HG03442 (cell line): ENCODE measurements around the gene HSPA1L.
"Not testable (repeated sequence)": the region's sequence is repeated elsewhere in the genome, so short reads cannot be mapped to it uniquely, and the experiment has no call there.

Experiments used
- ATAC-seq: cut with Tn5 transposase; IDR thresholded peaks from one replicate; pipeline ENCODE4 v1.9.1; 2021; ENCODE audit warnings: mild to moderate bottlenecking, moderate library complexity; ENCODE audit not compliant: unreplicated experiment

HSPA1L gene

DNA sequence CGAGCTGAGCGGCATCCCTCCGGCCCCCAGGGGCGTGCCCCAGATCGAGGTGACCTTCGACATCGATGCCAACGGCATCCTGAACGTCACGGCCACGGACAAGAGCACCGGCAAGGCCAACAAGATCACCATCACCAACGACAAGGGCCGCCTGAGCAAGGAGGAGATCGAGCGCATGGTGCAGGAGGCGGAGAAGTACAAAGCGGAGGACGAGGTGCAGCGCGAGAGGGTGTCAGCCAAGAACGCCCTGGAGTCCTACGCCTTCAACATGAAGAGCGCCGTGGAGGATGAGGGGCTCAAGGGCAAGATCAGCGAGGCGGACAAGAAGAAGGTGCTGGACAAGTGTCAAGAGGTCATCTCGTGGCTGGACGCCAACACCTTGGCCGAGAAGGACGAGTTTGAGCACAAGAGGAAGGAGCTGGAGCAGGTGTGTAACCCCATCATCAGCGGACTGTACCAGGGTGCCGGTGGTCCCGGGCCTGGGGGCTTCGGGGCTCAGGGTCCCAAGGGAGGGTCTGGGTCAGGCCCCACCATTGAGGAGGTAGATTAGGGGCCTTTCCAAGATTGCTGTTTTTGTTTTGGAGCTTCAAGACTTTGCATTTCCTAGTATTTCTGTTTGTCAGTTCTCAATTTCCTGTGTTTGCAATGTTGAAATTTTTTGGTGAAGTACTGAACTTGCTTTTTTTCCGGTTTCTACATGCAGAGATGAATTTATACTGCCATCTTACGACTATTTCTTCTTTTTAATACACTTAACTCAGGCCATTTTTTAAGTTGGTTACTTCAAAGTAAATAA lies 2.2 kb upstream of the HSPA1L start:
- ATAC-seq, result not testable (repeated sequence)

DNA sequence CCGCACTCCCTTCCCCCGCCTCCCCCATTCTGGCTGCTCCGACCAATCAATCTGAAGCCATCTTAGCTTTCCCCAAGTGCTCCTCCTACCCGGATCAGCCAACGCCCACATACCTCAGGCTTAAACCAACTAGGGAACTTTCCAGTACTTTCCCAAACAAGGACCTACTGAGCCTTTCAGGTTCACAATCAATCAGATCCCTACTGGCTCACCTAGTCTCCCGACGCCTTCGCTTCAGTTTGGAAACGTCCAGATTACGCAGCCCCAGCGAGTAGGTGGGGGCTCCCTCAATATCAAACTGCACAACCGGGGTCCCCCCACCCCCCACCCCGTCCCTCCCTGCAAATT lies 432 bp downstream of the HSPA1L start:
- no peak for ATAC-seq

DNA sequence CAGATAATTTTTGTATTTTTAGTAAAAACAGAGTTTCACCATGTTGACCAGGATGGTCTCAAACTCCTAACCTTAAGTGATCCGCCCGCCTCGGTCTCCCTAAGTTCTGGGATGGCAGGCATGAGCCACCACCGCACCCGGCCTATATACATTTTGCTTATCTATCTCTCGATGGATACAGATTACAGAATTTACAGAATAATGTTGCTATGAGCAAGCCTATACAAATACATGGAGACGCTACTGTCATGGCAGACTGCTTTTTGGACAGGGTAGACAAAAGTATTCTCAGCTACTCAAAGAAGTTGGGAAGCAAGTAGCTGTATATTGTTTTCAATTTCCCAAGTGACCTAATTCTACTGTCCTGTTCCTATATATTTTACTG lies 1.6 kb downstream of the HSPA1L start:
- no peak for ATAC-seq

DNA sequence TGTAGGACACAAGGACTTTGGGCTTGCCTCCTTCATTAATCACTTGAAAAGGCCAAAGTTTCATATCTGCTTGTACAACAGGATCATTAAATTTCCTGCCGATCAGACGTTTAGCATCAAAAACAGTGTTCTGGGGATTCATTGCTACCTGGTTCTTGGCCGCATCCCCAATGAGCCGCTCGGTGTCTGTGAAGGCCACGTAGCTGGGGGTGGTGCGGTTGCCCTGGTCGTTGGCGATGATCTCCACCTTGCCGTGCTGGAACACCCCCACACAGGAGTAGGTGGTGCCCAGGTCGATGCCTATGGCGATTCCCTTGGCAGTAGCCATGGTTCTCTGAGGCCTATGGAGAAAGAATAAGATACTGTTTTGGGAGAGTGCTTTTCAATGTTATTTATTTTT lies 3.4 kb downstream of the HSPA1L start:
- no peak for ATAC-seq

DNA sequence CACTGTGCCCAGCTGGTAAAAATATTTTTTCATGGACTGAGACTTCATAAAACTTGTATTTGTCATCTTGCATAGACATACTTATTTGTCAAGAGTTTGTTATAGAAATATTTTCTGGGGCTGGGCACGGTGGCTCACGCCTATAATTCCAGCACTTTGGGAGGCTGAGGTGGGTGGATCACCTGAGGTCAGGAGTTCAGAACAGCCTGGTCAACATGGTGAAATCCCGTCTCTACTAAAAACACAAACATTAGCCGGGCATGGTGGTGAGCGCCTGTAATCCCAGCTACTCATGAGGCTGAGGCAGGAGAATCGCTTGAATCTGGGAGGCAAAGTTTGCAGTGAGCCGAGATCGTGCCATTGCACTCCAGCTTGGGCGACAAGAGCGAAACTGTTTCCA lies 6.5 kb downstream of the HSPA1L start:
- not testable (repeated sequence) for ATAC-seq

DNA sequence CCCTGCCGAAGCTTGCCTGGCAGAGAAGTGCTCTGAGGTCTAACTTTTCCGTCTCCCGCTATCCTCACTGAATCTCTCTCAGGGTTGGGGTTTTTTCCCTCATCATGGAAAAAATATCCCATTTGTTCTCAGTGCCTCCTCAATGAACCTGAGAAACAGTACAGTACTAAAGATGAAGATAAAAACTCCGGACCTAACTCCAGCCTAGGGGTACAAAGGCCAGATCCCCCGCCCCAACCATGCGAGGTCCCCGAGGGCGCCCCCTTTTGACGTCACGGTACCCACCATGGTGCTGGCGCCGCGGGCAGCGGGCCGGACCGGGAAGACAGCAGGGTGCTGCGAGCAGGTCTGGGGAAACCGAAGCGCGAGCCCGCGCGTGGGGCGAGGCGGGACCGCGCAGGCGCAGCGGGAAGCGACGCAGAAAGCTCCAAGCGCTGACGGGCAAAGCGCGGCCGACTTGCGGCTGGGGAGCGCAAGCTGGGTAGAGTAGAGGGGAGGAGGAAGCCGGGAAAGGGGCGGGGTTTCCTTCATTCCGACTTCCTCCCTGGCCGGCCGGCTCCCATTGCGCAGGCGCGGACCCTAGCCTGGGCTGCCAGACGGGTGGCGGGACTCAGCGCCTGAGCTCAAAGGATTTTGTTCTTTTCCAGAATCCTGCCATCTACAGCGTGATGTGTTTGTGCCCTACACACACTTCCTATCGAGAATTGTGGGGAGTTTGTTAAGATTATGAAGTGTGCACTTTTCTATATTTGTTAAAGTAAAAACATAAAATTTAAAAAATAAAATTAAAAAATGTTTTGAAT lies 8.4 kb downstream of the HSPA1L start, which contains the start of gene LSM2:
Gene LSM2, minus strand, starts transcription at position 497 of the 803 bp plus-strand sequence. Its CDS starts 209 bp downstream, at position 288.
- peak; percentile 86 for ATAC-seq

DNA sequence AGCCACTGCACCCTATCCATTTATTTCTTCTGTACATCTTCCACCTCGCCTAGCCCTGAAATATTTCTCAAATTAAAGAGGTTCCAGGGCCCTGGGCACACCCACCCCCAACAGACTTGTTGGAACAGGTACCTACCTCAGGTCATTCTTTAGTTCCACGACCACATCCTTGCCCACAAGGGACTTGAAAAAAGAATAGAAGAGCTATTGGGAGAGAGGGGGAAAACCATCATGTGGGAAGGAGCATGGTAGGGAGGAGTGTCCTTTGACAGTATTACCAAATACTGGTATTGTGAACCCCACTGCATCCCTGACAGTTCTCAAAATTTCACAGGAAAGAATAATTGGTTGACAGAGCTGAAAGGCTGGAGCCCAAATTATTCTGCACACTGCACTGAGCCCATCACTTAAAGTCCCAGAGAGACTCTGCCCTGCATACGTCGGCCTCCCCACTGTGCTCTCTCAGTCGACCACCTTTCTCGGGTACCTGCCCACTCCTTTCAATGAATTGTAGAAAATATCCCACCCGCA lies 9.1 kb downstream of the HSPA1L start:
- ATAC-seq, result no peak

DNA sequence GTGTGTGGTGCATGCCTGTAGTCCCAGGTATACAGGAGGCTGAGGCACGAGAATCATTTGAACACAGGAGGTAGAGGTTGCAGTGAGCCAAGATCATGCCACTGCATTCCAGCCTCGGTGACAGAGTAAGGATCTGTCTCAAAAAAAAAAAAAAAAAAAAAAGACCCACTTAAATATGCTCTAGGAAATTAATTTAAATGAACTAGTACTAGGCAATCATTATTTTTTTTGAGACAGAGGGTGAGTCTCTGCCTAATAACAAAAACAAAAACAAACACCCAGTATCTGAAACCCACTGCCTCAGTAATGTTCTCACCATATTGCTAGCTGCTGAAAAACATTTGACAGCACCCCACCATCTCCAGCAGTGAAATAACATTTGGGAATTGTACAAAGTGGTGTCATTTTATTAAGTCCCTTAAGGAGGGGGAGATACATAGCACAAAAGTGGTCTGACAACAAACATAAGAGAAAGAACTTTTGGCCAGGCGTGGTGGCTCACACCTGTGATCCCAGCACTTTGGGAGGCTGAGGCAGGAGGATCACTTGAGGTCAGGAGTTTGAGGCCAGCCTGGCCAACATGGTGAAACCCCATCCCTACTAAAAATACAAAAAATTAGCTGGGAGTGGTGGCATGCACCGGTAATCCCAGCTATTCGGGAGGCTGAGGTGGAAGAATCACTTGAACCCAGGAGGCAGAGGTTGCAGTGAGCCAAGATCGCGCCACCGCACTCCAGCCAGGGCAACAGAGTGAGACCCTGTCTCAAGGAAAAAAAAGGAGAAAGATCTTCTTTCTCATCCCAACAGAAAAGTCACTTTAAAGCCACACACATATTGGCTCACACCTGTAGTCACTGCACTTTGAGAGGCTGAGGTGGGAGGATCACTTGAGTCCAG lies 13.8 kb downstream of the HSPA1L start:
- ATAC-seq, result not testable (repeated sequence)

DNA sequence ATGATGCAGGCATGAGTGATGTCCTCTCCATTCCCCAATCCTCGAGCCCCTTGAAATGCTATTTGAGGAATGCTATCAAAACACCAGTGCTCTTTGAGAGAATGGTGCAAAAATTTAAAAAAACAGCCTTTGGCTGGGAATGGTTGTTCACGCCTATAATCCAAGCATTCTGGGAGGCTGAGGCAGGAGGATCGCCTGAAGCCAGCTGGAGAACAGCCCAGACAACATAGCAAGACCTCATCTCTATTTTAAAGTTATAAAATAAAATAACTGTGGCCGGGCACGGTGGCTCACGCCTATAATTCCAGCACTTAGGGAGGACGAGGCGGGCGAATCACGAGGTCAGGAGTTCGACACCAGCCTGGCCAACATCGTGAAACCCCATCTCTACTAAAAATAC lies 15.3 kb downstream of the HSPA1L start:
- ATAC-seq, result no peak

DNA sequence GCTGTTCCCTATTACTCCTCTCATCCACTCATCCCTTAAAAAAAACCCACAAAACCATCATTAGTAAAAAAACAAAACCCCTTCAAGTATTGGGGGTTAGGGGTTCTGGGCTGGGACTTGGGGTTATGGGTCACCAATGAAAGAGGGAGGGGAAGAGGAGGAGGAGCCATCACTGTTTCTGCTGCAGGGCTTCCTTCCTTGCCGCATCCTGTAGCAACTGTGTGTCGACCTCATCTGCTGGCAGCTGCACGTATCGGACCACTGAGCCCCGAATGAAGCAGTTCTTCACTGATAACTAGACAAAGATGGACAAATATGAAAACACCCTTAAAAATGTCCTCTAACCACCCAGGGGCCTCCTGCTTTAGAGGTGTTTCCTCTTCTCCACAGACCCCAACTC lies 17.5 kb downstream of the HSPA1L start:
- no peak for ATAC-seq

DNA sequence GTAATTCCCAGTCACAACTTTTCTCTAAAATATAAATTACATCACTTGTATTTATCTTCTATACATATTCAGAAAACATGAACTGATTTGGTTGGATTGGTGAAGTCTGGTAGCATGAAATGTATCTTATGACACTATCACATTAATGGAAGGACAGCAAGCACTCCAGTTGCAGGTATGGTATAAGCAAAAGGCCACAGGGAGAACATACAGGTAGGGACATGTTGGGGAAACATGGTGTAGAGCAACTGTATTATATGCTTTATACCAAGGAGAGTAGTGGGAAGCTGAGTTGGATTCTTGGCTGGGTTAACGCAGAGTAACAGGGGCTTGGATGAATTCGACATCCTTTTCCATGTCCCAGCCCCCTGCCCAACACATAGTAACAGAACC lies 18.1 kb downstream of the HSPA1L start:
- ATAC-seq, result no peak

DNA sequence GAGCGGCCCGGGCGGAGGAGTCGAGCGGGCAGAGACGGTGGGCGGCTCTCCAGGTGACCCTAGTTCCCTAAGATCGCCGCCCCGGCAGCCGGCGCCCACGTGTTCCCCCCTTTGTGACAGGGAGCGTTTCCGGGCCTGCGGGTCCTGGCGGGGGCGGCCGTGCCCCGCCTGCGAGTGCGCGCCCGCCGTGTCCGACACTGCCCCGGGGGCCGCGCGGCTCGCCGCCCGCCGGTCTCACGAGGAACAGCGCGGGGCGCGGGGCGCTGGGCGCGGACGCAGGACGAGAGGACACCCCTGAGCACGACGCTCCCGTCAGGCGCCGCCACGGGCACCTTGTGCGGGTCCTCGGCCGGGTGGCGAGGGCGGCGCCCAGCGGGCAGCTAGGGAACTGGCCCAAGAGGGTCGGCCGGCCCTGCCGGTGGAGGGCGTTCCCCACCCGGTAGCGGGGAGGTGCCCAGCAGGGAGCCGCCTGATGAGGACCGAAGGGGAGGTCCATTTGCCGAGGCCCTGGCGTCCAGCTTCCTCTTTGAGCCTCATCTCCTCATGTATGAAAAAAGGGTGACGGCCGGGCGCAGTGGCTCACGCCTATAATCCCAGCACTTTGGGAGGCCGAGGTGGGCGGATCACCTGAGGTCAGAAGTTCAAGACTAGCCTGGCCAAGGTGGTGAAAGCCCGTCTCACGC lies 19.3 kb downstream of the HSPA1L start, which contains the start of gene VARS1:
Gene VARS1, minus strand, starts transcription at position 137 of the 683 bp plus-strand sequence. CDS start 535 bp downstream, outside the sequence.
- ATAC-seq, result peak; percentile 75

DNA sequence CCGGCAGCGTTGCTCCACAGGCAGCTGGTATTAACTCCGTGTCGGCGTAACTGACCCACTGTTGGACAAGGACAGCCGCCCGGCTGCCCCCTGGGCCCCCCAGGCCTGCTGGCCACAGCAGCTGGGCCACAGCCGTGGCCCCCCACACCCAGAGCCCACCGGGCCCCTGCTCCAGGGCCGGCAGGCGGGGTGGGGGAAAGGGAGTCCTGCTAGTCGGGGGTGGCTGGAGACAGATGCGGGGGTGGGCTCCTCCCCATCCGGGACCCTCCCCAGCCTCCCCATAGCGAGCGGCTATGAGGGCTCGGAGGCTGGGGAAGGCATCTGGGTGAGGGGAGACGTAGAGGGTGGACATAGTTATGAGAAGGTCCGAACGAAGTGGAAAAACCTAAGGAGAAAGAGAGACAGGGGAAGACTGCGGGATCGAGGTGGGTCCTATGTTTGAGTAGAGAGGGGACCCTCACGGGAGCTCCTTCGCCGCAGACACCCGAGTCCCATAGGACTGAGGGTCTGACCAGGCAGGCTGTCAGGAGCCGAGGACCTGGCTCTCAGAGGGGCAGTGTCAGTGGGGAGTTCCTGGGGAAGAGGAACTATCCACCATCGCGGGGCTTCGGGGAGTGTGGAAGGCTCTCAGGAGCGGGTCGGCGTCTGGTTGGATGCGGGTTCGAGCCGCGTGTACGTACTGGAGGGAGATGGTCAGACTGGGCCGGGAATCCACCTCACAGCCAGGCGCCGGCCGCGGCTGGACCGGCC lies 20.0 kb downstream of the HSPA1L start:
- peak; percentile 14 for ATAC-seq

DNA sequence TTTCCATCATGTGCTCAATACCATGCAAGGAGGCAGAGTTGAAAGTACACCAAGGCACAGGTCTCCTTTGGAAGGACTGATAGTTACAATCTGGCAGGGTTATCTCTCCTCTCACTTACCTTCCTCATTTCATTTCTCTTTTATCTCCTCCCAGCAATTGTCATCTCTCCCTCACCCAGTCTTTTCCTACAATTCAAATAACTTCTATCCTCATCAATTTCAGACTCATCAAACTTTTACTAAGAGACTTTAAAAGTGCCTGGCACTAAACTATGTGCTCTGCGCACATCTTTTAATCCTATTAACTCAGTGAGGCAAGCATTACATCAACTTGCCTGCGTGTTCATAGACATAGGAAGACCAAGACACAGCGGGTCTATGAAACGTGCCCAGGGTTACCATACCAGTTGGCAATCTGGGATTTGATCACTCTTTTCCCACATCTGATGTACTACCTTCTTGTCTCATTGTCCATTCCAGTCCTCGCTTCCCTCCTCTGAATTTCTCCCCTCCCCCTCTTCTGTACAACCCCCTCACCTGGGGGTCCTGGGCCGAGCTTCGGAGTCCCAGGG lies 20.7 kb downstream of the HSPA1L start:
- no peak for ATAC-seq

DNA sequence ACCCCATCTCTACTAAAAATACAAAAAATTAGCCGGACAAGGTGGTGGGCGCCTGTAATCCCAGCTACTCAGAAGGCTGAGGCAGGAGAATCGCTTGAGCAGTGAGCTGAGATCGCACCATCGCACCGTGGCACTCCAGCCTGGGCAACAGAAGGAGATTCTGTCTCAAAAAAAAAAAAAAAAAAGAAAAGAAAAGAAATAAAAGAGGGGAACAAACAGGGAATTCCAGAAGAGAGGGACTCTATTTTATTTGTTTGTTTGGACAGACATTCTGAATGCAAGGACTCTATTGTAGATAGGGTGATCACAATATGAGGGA lies 21.2 kb downstream of the HSPA1L start:
- ATAC-seq, result not testable (repeated sequence)

DNA sequence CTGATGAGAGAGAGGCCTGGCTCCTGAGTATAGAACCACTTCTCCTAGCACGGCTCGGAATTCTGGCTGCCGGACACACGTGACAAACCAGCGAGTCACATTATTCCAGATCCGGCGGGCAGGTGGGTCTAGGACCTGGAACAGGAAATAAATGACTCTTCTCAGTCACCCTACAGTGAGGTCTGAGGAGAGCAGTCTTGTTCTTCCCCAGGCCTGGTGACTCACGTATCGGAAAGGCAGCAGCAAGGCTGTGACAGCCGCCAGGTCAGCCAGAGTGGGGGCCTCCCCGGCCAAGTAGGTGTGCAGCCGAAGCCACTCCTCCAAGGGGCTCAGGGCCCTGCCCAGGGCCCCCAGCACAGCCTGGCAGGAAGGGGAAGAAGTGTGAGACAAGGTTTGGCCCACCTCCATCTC lies 22.3 kb downstream of the HSPA1L start:
- ATAC-seq, result no peak

DNA sequence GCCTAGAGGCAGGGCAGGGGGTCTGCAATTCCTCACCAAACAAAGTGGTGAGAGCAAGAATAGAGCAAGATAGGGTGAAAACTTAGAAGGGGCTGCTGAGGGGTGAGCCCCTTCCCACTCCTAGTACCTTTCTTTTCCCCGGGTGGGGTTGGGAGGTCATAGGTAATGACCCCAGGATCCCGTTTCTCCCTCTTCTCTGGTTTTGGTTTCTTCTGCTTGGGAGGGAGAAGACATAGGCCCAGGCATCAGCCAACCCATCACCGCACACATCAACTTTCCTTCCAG lies 23.1 kb downstream of the HSPA1L start:
- ATAC-seq, result no peak

DNA sequence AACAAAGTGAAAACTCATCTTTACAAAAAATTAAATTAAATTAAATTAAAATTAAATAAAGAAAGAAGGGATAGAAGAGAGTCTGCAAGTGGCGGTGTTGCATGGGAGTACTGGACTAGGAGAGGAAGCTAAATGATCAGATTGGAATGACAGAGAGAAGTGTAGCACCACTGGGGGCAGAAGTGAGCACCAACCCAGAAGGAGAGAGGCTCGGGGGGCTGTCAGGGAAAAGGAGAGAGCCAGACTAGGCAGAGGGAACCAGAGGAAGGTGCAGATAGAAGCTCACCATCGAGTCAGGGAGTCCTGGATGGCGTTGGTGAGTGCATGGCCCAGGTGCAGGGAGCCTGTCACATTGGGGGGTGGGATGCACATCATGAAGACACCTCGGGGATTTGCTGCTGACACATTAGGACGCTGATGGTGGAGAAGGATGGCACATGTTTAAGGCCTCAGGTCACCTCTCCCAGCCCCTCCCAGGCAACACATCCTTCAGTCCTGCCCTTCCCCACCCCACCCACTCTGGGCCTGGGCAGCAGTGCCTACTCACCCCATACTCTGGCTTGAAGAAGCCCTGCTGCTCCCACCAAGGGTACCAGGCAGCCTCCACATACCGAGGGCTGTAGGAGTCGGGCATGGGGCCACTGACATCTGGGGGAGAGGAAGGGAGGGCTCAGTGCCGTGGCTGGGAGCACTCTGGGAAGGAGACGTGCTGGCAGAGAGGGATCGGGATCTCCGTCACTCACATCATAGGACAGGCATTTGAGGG lies 23.6 kb downstream of the HSPA1L start:
- ATAC-seq, result no peak

DNA sequence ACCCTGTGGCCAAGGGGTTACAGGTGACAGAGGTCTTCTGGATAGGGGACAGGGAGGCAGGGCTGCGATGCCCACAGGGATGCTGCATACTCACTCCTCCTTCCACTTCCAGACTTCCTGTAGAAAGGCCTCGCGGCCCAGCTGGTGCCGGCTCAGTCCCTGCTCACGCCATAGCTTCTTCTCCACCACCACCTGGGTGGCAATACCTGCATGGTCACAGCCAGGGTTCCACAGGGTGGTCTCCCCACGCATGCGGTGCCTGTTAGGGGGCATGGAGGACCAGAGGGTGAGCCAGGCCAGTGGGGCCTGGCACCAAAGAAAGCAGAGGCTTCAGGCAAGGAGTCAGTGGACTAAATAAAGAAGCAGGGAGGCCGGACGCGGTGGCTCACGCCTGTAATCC lies 29.6 kb downstream of the HSPA1L start:
- ATAC-seq, result no peak
